HEK293T (cell line): ENCODE results near the gene ARL2BP.
A peak's percentile ranks its signal among the peaks of the same experiment; 100 is the strongest.
"Not testable (repeated sequence)": the region's sequence is repeated elsewhere in the genome, so short reads cannot be mapped to it uniquely, and the experiment has no call there.

ENCODE experiments used
- CTCF ChIA-PET: fragments of 350-600 bp; formaldehyde crosslinking; extraction: SDS; loops from one replicate; lab custom pipeline; 2021; ENCODE audit warnings: antibody characterized with exemption, inconsistent platforms; lab: Yijun Ruan, JAX
- POLR2A ChIA-PET: fragments of 350-600 bp; formaldehyde crosslinking; extraction: SDS; loops from one replicate; lab custom pipeline; 2020; ENCODE audit warnings: antibody characterized with exemption, inconsistent platforms; lab: Yijun Ruan, JAX
- DNase-seq: peaks from one replicate; pipeline ENCODE4 v3.0.0; 2012; ENCODE audit warnings: mixed read lengths; ENCODE audit errors: extremely low spot score
- ARNT ChIP-seq: fragments of 450-650 bp; IDR thresholded peaks from 2 replicates; pipeline ENCODE4 v1.6.1; 2017; ENCODE audit warnings: mild to moderate bottlenecking
- BHLHE40 ChIP-seq: fragments of 450-650 bp; IDR thresholded peaks from 2 replicates; pipeline ENCODE4 v1.6.1; 2016; ENCODE audit warnings: mild to moderate bottlenecking, moderate library complexity, borderline replicate concordance
- CTBP1 ChIP-seq: fragments of 450-650 bp; IDR thresholded peaks from 2 replicates; pipeline ENCODE4 v1.6.1; 2016; ENCODE audit warnings: borderline replicate concordance
- ELF4 ChIP-seq: fragments of 450-650 bp; IDR thresholded peaks from 2 replicates; pipeline ENCODE4 v1.6.1; 2017; ENCODE audit warnings: antibody characterized with exemption
- FOXA1 ChIP-seq: fragments of 450-650 bp; IDR thresholded peaks from 2 replicates; pipeline ENCODE4 v1.6.1; 2016; ENCODE audit warnings: mild to moderate bottlenecking
- FOXK2 ChIP-seq: fragments of 450-650 bp; IDR thresholded peaks from 2 replicates; pipeline ENCODE4 v1.6.1; 2016; ENCODE audit warnings: mild to moderate bottlenecking
- FOXM1 ChIP-seq: fragments of 450-650 bp; IDR thresholded peaks from 2 replicates; pipeline ENCODE4 v1.6.1; 2017; ENCODE audit warnings: mild to moderate bottlenecking, borderline replicate concordance
- HDGF ChIP-seq: fragments of 450-650 bp; IDR thresholded peaks from 2 replicates; pipeline ENCODE4 v1.6.1; 2017; ENCODE audit warnings: antibody characterized with exemption, borderline replicate concordance
- L3MBTL2 ChIP-seq: fragments of 450-650 bp; conservative IDR thresholded peaks from 2 replicates; pipeline ENCODE4 v1.6.1; 2016; ENCODE audit warnings: mild to moderate bottlenecking
- LEF1 ChIP-seq: fragments of 450-650 bp; IDR thresholded peaks from 2 replicates; pipeline ENCODE4 v1.6.1; 2017; ENCODE audit warnings: mild to moderate bottlenecking, borderline replicate concordance
- NFRKB ChIP-seq: fragments of 450-650 bp; IDR thresholded peaks from 2 replicates; pipeline ENCODE4 v1.6.1; 2016; ENCODE audit warnings: mild to moderate bottlenecking, moderate library complexity
- SP1 ChIP-seq: fragments of 450-650 bp; IDR thresholded peaks from 2 replicates; pipeline ENCODE4 v1.6.1; 2017
- SUZ12 ChIP-seq: fragments of 450-650 bp; IDR thresholded peaks from 2 replicates; pipeline ENCODE4 v1.6.1; 2016; ENCODE audit warnings: mild to moderate bottlenecking
- TARDBP ChIP-seq: fragments of 450-650 bp; IDR thresholded peaks from 2 replicates; pipeline ENCODE4 v1.6.1; 2016
- ZNF384 ChIP-seq: fragments of 450-650 bp; IDR thresholded peaks from 2 replicates; pipeline ENCODE4 v1.6.1; 2016
- TF ChIP-seq, protein P1 (sequence below): fragments of 450-650 bp; IDR thresholded peaks from 2 replicates; pipeline ENCODE4 v1.6.1; 2016

Gene ARL2BP

GRCh38 chr16:57244767-57245471, at the start of gene ARL2BP:
Gene ARL2BP, plus strand, starts transcription at chr16:57245259. Its CDS starts 109 bp downstream, at chr16:57245368.
- DNase-seq: peak; percentile 99
- CTCF ChIA-PET: no interaction called here
- POLR2A ChIA-PET: interaction anchor here (0.9 to 2.0 kb wide), 6 partner anchors 9 to 153 kb away, joined by 3 to 16 read pairs (median 4); partner anchors contain the start of genes CPNE2, PSME3IP1 and RSPRY1
- TF ChIP-seq, protein P1, sequence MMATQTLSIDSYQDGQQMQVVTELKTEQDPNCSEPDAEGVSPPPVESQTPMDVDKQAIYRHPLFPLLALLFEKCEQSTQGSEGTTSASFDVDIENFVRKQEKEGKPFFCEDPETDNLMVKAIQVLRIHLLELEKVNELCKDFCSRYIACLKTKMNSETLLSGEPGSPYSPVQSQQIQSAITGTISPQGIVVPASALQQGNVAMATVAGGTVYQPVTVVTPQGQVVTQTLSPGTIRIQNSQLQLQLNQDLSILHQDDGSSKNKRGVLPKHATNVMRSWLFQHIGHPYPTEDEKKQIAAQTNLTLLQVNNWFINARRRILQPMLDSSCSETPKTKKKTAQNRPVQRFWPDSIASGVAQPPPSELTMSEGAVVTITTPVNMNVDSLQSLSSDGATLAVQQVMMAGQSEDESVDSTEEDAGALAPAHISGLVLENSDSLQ: peak; percentile 74
- TF ChIP-seq BHLHE40: no peak
- TF ChIP-seq TARDBP: no peak
- no peak for TF ChIP-seq FOXM1
- no peak for TF ChIP-seq FOXA1
- peak; percentile 29 for TF ChIP-seq L3MBTL2

- CTCF ChIA-PET: no interaction called here
- TF ChIP-seq LEF1 (no peak), SP1 (no peak), ARNT (no peak), FOXK2 (no peak), HDGF (no peak)
- POLR2A ChIA-PET: no interaction called here
- DNase-seq: no peak
These were observed 48.8 kb upstream of the ARL2BP start for GRCh38 chr16:57196286-57196685.

GRCh38 chr16:57196753-57197152, 48.3 kb upstream of the ARL2BP start:
- CTCF ChIA-PET: no interaction called here
- no peak for DNase-seq
- POLR2A ChIA-PET: no interaction called here
- no peak for TF ChIP-seq FOXM1
- TF ChIP-seq ARNT: no peak
- no peak for TF ChIP-seq LEF1
- no peak for TF ChIP-seq SUZ12
- no peak for TF ChIP-seq CTBP1
- no peak for TF ChIP-seq FOXA1
- no peak for TF ChIP-seq TARDBP
- no peak for TF ChIP-seq NFRKB
- no peak for TF ChIP-seq FOXK2
- no peak for TF ChIP-seq L3MBTL2
- no peak for TF ChIP-seq HDGF
- TF ChIP-seq BHLHE40: no peak
- TF ChIP-seq ELF4: no peak
- TF ChIP-seq ZNF384: no peak
- TF ChIP-seq, protein P1: no peak
- TF ChIP-seq SP1: no peak

DNA sequence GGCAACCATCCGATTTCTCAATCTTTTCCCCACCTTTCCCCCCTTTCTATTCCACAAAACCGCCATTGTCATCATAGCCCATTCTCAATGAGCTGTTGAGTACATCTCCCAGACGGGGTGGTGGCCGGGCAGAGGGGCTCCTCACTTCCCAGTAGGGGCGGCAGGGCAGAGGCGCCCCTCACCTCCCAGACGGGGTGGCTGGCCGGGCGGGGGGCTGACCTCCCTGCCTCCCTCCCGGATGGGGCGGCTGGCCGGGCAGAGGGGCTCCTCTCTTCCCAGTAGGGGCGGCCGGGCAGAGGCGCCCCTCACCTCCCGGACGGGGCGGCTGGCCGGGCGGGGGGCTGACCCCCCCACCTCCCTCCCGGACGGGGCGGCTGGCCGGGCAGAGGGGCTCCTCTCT, 44.7 kb upstream of the ARL2BP start:
- POLR2A ChIA-PET, DNase-seq, CTCF ChIA-PET: not testable (repeated sequence)

DNA sequence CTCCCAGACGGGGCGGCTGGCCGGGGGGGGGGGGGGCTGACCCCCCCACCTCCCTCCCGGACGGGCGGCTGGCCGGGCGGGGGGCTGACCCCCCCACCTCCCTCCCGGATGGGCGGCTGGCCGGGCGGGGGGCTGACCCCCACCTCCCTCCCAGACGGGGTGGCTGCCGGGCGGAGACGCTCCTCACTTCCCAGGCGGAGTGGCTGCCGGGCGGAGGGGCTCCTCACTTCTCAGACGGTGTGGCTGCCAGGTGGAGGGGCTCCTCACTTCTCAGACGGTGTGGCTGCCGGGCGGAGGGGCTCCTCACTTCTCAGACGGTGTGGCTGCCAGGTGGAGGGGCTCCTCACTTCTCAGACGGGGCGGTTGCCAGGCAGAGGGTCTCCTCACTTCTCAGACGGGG, 44.1 kb upstream of the ARL2BP start:
- POLR2A ChIA-PET, DNase-seq, CTCF ChIA-PET: not testable (repeated sequence)

DNA sequence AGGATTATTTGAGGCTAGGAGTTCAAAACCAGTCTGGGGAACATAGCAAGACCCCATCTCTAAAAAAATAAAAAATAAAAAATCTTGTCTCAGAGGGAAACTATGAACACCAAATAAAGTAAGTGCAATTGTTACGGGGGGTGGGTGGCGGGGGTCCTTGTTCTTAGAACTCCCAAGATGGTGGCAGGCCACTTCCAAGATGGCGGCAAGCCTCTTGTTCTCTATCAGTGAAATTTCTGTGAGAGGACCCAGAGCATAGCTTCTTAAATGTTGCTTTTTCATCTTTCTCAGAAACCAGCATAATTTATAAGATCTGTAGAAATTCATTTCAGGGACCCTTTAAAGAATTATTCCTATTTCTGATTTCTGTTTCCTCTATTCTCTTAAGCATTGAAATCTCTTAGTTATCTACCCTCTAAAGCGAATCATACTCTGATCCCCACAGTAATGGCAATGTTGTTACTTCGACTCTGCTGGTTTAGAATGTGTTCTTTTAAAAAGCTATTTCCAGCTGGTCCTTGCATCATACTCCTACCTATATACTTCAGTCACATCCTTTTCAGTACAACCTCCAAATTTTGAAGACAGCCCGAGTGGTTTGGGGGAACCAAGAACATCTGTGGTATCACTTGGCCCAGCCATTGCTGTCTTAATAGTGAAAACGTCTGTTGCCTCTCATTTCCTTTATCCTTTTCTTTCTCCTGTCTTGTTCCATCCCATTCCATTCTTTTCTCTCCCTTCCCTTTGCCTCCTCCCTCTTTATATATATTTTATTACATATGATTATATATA, 42.8 kb upstream of the ARL2BP start:
- ChIA-PET POLR2A (no interaction called here), CTCF (no interaction called here)
- no peak for TF ChIP-seq HDGF
- no peak for TF ChIP-seq FOXM1
- TF ChIP-seq ELF4: no peak
- no peak for TF ChIP-seq LEF1
- TF ChIP-seq FOXK2: no peak
- no peak for TF ChIP-seq ZNF384
- TF ChIP-seq, protein P1: no peak
- DNase-seq: no peak

GRCh38 chr16:57203451-57203850, 41.6 kb upstream of the ARL2BP start:
- POLR2A ChIA-PET: no interaction called here
- TF ChIP-seq, protein P1: no peak
- TF ChIP-seq HDGF (no peak), FOXA1 (no peak), NFRKB (no peak), BHLHE40 (no peak), ZNF384 (no peak), TARDBP (no peak), FOXK2 (no peak), LEF1 (no peak), L3MBTL2 (no peak), FOXM1 (no peak), SP1 (no peak)
- CTCF ChIA-PET: no interaction called here
- DNase-seq: no peak
